ENCODE measurements around the gene REV3L. TPM values are rescaled to one million over a fixed set of nuclear protein-coding genes. Genes with fewer than 3 reads are reported as not detected.

Gene REV3L
- total and polyA plus RNA-seq, 2 of the 13 experiments (the other 11 are each of a cell fraction or from before 2014, with no cell fraction given) = 12.8 to 31.3 TPM

- TF ChIP-seq KIAA2018 (CRISPR knock-in tag; IDR thresholded peaks at IDR 0.05; ENCODE audit: borderline replicate concordance) (peak; percentile 32; the same call in 1 of the 2 replicates), AGO2 (optimal IDR thresholded peaks at IDR 0.05; ENCODE audit: low read depth, low read length) (peak; percentile 56), ZNF724P (CRISPR knock-in tag; IDR thresholded peaks at IDR 0.05; ENCODE audit: borderline replicate concordance) (no peak; the same call in 1 of the 2 replicates), KDM3A (CRISPR knock-in tag; IDR thresholded peaks at IDR 0.05; ENCODE audit: low read depth) (peak; percentile 94), ZNF761 (CRISPR knock-in tag; conservative IDR thresholded peaks at IDR 0.05) (no peak; the same call in 1 of the 2 replicates), ARNTL (CRISPR knock-in tag; IDR thresholded peaks at IDR 0.05) (peak; percentile 92), ZNF496 (CRISPR knock-in tag; IDR thresholded peaks at IDR 0.05; ENCODE audit: insufficient replicate concordance) (no peak), ESRRA (CRISPR knock-in tag; IDR thresholded peaks at IDR 0.05; ENCODE audit: low read depth) (no peak; the same call in 1 of the 2 replicates), ZFP1 (CRISPR knock-in tag; IDR thresholded peaks at IDR 0.05) (peak; percentile 68; the same call in 1 of the 2 replicates), ZNF317 (CRISPR knock-in tag; IDR thresholded peaks at IDR 0.05) (0 out of 2 replicates have a peak, but pooled peaks have one; percentile 46), GPBP1L1 (CRISPR knock-in tag; IDR thresholded peaks at IDR 0.05) (no peak), ZSCAN25 (CRISPR knock-in tag; IDR thresholded peaks at IDR 0.05) (no peak; the same call in 1 of the 2 replicates), ZNF841 (CRISPR knock-in tag; IDR thresholded peaks at IDR 0.05; ENCODE audit: borderline replicate concordance) (no peak), ZMYM3 (CRISPR knock-in tag; IDR thresholded peaks at IDR 0.05) (peak; percentile 97), ZNF546 (CRISPR knock-in tag; conservative IDR thresholded peaks at IDR 0.05) (0 out of 2 replicates have a peak, but pooled peaks have one; percentile 69), ZNF614 (CRISPR knock-in tag; IDR thresholded peaks at IDR 0.05; ENCODE audit: borderline replicate concordance) (peak; percentile 80), ZNF7 (CRISPR knock-in tag; IDR thresholded peaks at IDR 0.05) (no peak), FOXC1 (CRISPR knock-in tag; IDR thresholded peaks at IDR 0.05; ENCODE audit: borderline replicate concordance) (peak; percentile 96), ZNF230 (CRISPR knock-in tag; IDR thresholded peaks at IDR 0.05) (peak; percentile 89; the same call in 1 of the 2 replicates)
These were observed 223.8 kb downstream of the REV3L start (continued) for GRCh38 chr6:111259089-111259831.

Measured in HepG2 (cell line).